Gastrocnemius medialis (tissue), 4 donors: ENCODE results near the gene VDAC1. TPM values are rescaled to one million over a fixed set of nuclear protein-coding genes. Genes with fewer than 3 reads are reported as not detected.
A peak's percentile ranks its signal among the peaks of the same experiment; 100 is the strongest.

Experiments
- ATAC-seq, 2 donors: fragments of 150-250 bp; one replicate each; pipeline ENCODE4 v1.9.1; 2016
- DNase-seq, 2 donors: peaks; one replicate each; pipeline ENCODE4 v3.0.0-alpha.2; 2019
- H3K27ac ChIP-seq, 4 donors: fragments of 200-600 bp; sonication (generic); 1 replicate in 1 of 4; 2 replicates in 3 of 4; pipeline ENCODE4 v1.5.1; 2016 to 2018; ENCODE audit warnings: mild to moderate bottlenecking in 2 of 4, moderate library complexity in 1 of 4
- H3K27me3 ChIP-seq, 3 donors: fragments of 200-600 bp; sonication (generic) in 2 of 3; 1 replicate in 1 of 3; 2 replicates in 2 of 3; pipeline versions ENCODE4 v1.5.1 to v1.6.0; 2016 to 2019; ENCODE audit warnings: mild to moderate bottlenecking in 1 of 3, moderate library complexity in 1 of 3
- H3K36me3 ChIP-seq, 2 donors: fragments of 200-600 bp; sonication (generic) in 1 of 2; one replicate each; pipeline ENCODE4 v1.5.1; 2017 to 2018
- H3K4me1 ChIP-seq, 2 donors: fragments of 200-600 bp; sonication (generic) in 1 of 2; one replicate each; pipeline ENCODE4 v1.5.1; 2016 to 2017; ENCODE audit warnings: mild to moderate bottlenecking in 2 of 2
- H3K4me3 ChIP-seq, 4 donors: fragments of 200-600 bp; sonication (generic) in 3 of 4; 1 replicate in 1 of 4; 2 replicates in 3 of 4; pipeline ENCODE4 v1.5.1; 2016 to 2019; ENCODE audit warnings: mild to moderate bottlenecking in 2 of 4
- H3K9me3 ChIP-seq, 3 donors: fragments of 200-600 bp; sonication (generic) in 2 of 3; 1 replicate in 1 of 3; 2 replicates in 2 of 3; pipeline ENCODE4 v1.5.1; 2016 to 2019
- POLR2A ChIP-seq, 2 donors: fragments of 450-650 bp; IDR thresholded peaks; one replicate each; pipeline ENCODE4 v1.6.1; 2017; ENCODE audit warnings: antibody characterized with exemption in 2 of 2, mild to moderate bottlenecking in 2 of 2, moderate library complexity in 2 of 2
- in situ Hi-C, 4 donors: fragments of 200-750 bp; cut with MboI; loops; one replicate each; pipeline versions ENCODE4 v1.15.0 to v1.8.0; 2017; ENCODE audit warnings: low sequenced_read_pairs in 4 of 4
- intact Hi-C: fragments of 100-400 bp; cut with DNase I; formaldehyde crosslinking; loops from one replicate; pipeline ENCODE4 v1.15.1; 2023; ENCODE audit warnings: low total_unique reads
- total RNA-seq, 4 donors: library from RNA; depleted of rRNA; stranded (reverse); fragments of >200 nt; gene quantifications; one replicate each; pipeline versions ENCODE4 v1.1.0 to v1.2.3, GENCODE V29; 2016
- TF ChIP-seq, protein P1 (sequence below), 5 experiments: fragments of 450-650 bp in 3 of 5; fragments of 200-600 bp in 2 of 5; sonication (generic) in 2 of 5; IDR thresholded peaks in 4 of 5; conservative IDR thresholded peaks in 1 of 5; 1 replicate in 4 of 5; 2 replicates in 1 of 5; pipeline ENCODE4 v1.5.1; 2016 to 2019; ENCODE audit warnings: antibody characterized with exemption in 5 of 5, mild to moderate bottlenecking in 3 of 5, moderate library complexity in 3 of 5

VDAC1 gene
- total RNA-seq, 4 donors from 2014 or later, result 412 to 611 (median 495) TPM

DNA sequence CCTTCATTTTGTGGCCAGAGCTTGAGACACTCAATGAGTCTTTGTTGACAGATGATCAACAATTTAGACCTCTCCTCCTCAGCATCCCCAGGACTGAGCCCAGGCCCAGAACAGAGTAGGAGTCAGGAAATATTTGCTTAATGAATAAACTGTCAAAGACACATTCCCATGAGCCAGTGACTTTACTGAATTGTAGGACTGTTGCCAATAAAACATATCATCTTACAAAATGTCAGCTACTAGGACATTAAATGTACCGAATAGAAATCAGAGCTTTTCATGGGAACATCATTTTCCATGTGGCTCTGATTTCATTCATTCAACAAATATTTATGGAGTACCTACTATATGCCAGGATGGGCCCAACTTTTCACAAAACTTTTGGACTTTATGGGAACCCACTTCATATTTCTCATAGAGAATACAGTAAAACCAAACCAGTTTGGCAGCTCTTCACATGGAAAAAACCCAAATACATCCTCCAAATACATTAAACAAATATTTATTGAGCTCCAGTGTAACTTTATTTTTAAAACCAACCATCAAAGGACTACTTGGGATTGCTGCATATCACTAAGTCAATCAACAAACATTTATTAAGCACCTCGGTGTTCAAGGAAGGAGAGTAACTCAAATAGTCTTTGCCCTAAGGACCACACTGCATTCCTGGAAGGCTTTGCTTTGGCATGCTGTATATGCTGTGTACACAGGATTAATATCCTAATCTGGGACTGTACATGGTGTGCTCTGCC lies 11.4 kb downstream of the VDAC1 start:
- intact Hi-C loops, result loop anchor here (5.0 kb wide), 1 partner anchor 171 kb away; no protein-coding TSS in a partner anchor

DNA sequence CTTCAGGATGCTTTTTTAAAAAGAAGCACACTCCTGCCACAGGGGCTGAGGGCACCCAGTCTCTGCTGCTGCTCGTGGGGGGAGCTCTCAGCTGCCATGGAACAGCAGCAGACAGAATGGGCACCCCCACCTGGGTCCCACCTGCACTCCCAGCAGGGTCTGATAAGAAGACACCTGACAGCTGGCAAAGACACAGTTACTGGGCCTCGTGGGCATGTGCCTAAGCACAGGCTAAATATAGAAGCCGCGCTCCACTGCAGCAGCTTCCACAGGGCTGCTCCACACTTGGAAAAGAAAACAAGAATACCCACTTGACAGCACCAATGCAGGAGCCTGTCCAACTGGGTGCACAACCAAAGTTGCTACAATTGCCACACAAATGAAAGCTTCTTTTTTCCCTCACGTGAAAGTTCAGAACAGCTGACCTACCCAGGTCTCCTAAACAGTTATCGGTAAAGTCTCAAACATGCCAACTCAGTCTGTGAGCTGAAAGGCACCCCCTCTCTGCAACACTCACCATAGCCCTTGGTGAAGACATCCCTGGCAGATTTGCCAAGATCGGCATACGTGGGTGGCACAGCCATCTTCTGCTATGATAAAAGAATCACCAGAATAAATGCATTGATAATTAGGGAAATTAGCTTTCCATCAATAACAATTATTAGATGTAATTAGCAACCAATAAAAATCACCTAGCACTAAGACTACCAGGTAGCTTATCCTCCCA lies 12.2 kb downstream of the VDAC1 start:
- TF ChIP-seq, protein P1, sequence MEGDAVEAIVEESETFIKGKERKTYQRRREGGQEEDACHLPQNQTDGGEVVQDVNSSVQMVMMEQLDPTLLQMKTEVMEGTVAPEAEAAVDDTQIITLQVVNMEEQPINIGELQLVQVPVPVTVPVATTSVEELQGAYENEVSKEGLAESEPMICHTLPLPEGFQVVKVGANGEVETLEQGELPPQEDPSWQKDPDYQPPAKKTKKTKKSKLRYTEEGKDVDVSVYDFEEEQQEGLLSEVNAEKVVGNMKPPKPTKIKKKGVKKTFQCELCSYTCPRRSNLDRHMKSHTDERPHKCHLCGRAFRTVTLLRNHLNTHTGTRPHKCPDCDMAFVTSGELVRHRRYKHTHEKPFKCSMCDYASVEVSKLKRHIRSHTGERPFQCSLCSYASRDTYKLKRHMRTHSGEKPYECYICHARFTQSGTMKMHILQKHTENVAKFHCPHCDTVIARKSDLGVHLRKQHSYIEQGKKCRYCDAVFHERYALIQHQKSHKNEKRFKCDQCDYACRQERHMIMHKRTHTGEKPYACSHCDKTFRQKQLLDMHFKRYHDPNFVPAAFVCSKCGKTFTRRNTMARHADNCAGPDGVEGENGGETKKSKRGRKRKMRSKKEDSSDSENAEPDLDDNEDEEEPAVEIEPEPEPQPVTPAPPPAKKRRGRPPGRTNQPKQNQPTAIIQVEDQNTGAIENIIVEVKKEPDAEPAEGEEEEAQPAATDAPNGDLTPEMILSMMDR (IDR thresholded peaks at IDR 0.05 in 4 of 5, conservative IDR thresholded peaks at IDR 0.05 in 1 of 5), result no peak
- TF ChIP-seq POLR2A (IDR thresholded peaks at IDR 0.05), result peak in 1 of 2 donors; percentile 15
- DNase-seq, result peak; percentile 82 to 83
- Histone ChIP-seq H3K27ac (peak overlapping the region; percentile 91 to 100 (median 98)), H3K4me1 (peaks cover 73 to 76% of the 10 kb centered on the region in 2 donors), H3K36me3 (peaks cover 0 to 42% of the 10 kb centered on the region in 2 donors), H3K27me3 (no peaks in the 10 kb centered on the region), H3K9me3 (no peaks in the 10 kb centered on the region), H3K4me3 (peak overlapping the region in 1 of 4 donors; percentile 2)
- in situ Hi-C loops, result no loop called here
- peak; percentile 63 to 68 for ATAC-seq
- intact Hi-C loops, result loop anchor here (5.0 kb wide), 1 partner anchor 170 kb away; no protein-coding TSS in a partner anchor

More for the DNA sequence above, 11.4 kb downstream of the VDAC1 start:
- in situ Hi-C loops, result no loop called here
- Histone ChIP-seq H3K27ac (peak overlapping the region; percentile 91 to 100 (median 98)), H3K36me3 (peaks cover 0 to 34% of the 10 kb centered on the region in 2 donors), H3K27me3 (no peaks in the 10 kb centered on the region), H3K9me3 (no peaks in the 10 kb centered on the region), H3K4me3 (no peak overlapping the region), H3K4me1 (peaks cover 81 to 84% of the 10 kb centered on the region in 2 donors)
- TF ChIP-seq, protein P1 (IDR thresholded peaks at IDR 0.05 in 4 of 5, conservative IDR thresholded peaks at IDR 0.05 in 1 of 5), result no peak
- TF ChIP-seq POLR2A (IDR thresholded peaks at IDR 0.05), result no peak
- DNase-seq, result no peak
- peak in 1 of 2 donors; percentile 57 for ATAC-seq

DNA sequence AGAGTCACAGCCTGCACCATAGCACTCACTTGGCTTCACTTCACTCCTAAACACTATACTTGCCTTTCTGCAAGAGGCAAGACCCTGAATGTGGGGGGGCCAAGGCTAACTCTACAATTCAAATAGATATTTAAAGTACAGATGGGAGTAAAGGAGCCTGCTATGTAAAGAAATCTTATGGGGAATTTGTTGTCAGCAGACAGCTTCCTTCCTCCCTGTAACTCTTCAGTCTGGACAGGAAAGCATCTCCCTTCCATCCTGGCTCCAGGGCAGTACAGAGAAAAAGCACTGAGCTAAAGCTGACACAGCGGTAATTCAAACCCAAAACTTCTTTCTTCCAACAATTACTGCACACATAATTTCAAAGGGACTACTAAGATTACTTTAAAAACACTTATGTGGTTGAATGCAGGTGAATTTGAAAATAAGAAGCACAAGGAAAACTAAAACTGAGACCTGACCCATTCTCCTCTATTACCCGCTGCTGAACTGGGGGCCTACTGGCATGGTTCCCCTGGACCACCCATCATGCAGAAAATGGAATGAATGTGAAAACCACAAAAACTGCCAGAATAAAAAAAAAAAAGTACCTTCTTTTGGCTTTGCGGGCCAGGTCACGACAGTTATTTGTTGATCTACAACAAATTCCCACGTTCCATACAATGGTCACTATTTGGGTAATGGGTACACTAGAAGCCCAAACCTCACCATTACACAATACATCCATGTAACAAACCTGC lies 13.4 kb downstream of the VDAC1 start:
- no peaks in the 10 kb centered on the region for H3K9me3 ChIP-seq
- TF ChIP-seq POLR2A (IDR thresholded peaks at IDR 0.05), result no peak
- TF ChIP-seq, protein P1 (IDR thresholded peaks at IDR 0.05 in 4 of 5, conservative IDR thresholded peaks at IDR 0.05 in 1 of 5), result no peak
- DNase-seq (no peak), ATAC-seq (no peak)
- no peaks in the 10 kb centered on the region for H3K27me3 ChIP-seq
- in situ Hi-C loops (no loop called here), intact Hi-C loops (loop anchor here (5.0 kb wide), 1 partner anchor 169 kb away; no protein-coding TSS in a partner anchor)
- peaks cover 0 to 50% of the 10 kb centered on the region in 2 donors for H3K36me3 ChIP-seq
- peak overlapping the region; percentile 91 to 100 (median 98) for H3K27ac ChIP-seq
- H3K4me3 ChIP-seq, result no peak overlapping the region
- H3K4me1 ChIP-seq, result peaks cover 68 to 73% of the 10 kb centered on the region in 2 donors

DNA sequence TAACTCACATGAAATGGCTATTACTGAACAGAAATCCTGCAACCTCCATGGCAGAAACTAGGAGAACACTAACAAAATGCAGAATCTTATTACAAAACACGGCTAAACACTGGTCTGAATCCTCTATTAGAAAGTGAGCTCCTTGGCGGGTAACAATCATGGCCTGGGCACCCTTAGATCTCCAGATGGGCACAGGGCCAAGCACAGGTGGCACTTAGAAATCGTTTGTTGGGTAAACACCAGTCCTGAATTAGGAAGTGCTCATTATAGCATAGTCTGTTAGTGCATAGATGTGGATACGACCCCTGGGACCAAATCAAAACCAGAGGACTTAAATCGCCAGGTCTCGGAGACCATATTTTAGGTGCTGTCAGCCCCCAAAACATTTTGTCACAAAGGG lies 14.4 kb downstream of the VDAC1 start:
- no peak overlapping the region for H3K4me3 ChIP-seq
- peaks cover 68 to 73% of the 10 kb centered on the region in 2 donors for H3K4me1 ChIP-seq
- in situ Hi-C loops, result no loop called here
- DNase-seq, result no peak
- no peak for TF ChIP-seq POLR2A (IDR thresholded peaks at IDR 0.05)
- TF ChIP-seq, protein P1 (IDR thresholded peaks at IDR 0.05 in 4 of 5, conservative IDR thresholded peaks at IDR 0.05 in 1 of 5), result no peak
- H3K27me3 ChIP-seq, result no peaks in the 10 kb centered on the region
- intact Hi-C loops, result loop anchor here (5.0 kb wide), 1 partner anchor 168 kb away; no protein-coding TSS in a partner anchor
- H3K36me3 ChIP-seq, result peaks cover 0 to 50% of the 10 kb centered on the region in 2 donors
- no peak for ATAC-seq
- no peaks in the 10 kb centered on the region for H3K9me3 ChIP-seq
- H3K27ac ChIP-seq, result peak overlapping the region; percentile 91 to 100 (median 98)
